Sigmoid colon (tissue), 7 donors: ENCODE data around the gene STN1. TPM values are rescaled to one million over a fixed set of nuclear protein-coding genes. Genes with fewer than 3 reads are reported as not detected.
"Not testable (repeated sequence)": the region's sequence is repeated elsewhere in the genome, so short reads cannot be mapped to it uniquely, and the experiment has no call there.

Experiments used
- DNase-seq: peaks from one replicate; pipeline ENCODE4 v3.0.0-alpha.2; 2019
- H3K27ac ChIP-seq, 4 donors: fragments of 200-600 bp; sonication (generic); one replicate each; pipeline ENCODE4 v1.5.1; 2016 to 2019; ENCODE audit warnings: mild to moderate bottlenecking in 1 of 4
- H3K27me3 ChIP-seq, 3 donors: fragments of 200-600 bp; sonication (generic); one replicate each; pipeline ENCODE4 v1.5.1; 2019; ENCODE audit warnings: mild to moderate bottlenecking in 1 of 3
- H3K36me3 ChIP-seq, 4 donors: fragments of 200-600 bp; sonication (generic); one replicate each; pipeline ENCODE4 v1.5.1; 2016 to 2019
- H3K4me1 ChIP-seq, 4 donors: fragments of 200-600 bp; sonication (generic); one replicate each; pipeline ENCODE4 v1.5.1; 2017 to 2019
- H3K4me3 ChIP-seq, 4 donors: fragments of 200-600 bp; sonication (generic); one replicate each; pipeline ENCODE4 v1.5.1; 2017 to 2019; ENCODE audit warnings: mild to moderate bottlenecking in 2 of 4, moderate library complexity in 1 of 4
- H3K9me3 ChIP-seq, 4 donors: fragments of 200-600 bp in 3 of 4; sonication (generic) in 3 of 4; one replicate each; pipeline versions ENCODE4 v1.5.1 to v1.6.1; 2013 to 2019
- EP300 ChIP-seq, 4 donors: sonication (generic); formaldehyde crosslinking; IDR thresholded peaks; one replicate each; pipeline ENCODE4 v1.6.1; 2017; ENCODE audit warnings: antibody characterized with exemption in 4 of 4
- POLR2A ChIP-seq, 2 donors: fragments of 450-650 bp; IDR thresholded peaks; one replicate each; pipeline ENCODE4 v1.6.1; 2016; ENCODE audit warnings: antibody characterized with exemption in 2 of 2, mild to moderate bottlenecking in 2 of 2, moderate library complexity in 2 of 2
- POLR2AphosphoS5 ChIP-seq, 4 donors: sonication (generic); formaldehyde crosslinking; IDR thresholded peaks; one replicate each; pipeline ENCODE4 v1.6.1; 2017; ENCODE audit warnings: antibody characterized with exemption in 4 of 4
- WGBS, 2 donors: extraction: QIAGEN DNeasy Blood & Tissue Kit; methylation state at CpG; one replicate each; pipeline ENCODE4 v1.1.7; 2013; 5-methylcytosine and 5-hydroxymethylcytosine counted together
- intact Hi-C: fragments of 100-400 bp; cut with DNase I; formaldehyde crosslinking; loops from one replicate; pipeline ENCODE4 v1.15.1; 2023
- polyA plus RNA-seq, 3 donors: library from polyadenylated mRNA; stranded (reverse); fragments of 200-250 nt; gene quantifications; one replicate each; pipeline ENCODE4 v1.2.3, GENCODE V29; 2013
- total RNA-seq, 4 donors: library from RNA; depleted of rRNA; stranded (reverse); fragments of >200 nt; gene quantifications; one replicate each; pipeline ENCODE4 v1.1.0, GENCODE V29; 2016
- TF ChIP-seq, protein P1 (sequence below), 4 experiments: fragments of 450-650 bp in 3 of 4; fragments of 200-600 bp in 1 of 4; IDR thresholded peaks; one replicate each; pipeline ENCODE4 v1.5.1; 2016 to 2019; ENCODE audit warnings: antibody characterized with exemption in 4 of 4, mild to moderate bottlenecking in 3 of 4, moderate library complexity in 2 of 4
- donor health status: healthy with polysubstance abuse.
- donor health status: Bipolar disorder and iron deficiency.
- donor health status: healthy.

STN1 gene
- total and polyA plus RNA-seq, 7 donors: 16.0 to 27.7 (median 22.4) TPM

DNA sequence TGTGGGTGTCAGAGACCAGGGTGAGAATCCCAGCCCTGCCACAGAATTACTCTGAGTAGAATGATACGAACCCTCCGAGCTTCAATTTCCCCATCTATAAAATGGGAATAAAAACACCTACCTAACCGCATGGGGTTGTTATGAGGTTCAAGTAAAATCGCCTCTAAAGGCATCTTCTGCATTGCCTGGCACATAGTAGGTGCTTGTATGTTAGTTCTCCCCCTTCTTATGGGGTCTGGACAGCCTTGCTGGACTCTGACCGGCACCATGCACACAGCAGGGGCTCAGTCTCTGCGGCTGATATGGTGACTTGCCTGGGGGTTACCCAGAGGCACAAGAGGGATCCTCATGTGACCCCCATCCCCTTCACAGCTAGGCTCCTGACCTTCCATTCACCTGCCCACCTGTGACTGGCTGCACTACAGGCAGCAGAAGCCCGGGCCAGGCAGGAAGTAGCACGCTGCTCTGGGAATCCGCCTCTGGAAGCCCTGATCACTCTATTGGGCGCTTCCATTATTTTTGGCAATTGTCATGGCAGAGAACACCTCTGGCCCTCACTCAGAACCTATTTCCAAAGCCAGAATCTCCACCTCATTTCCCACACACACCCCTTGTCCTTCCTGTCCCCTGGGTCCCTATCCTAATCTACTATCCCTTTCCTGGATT is 68.6 kb downstream of the STN1 start:
- TF ChIP-seq POLR2AphosphoS5 (IDR thresholded peaks at IDR 0.05) (no peak), EP300 (IDR thresholded peaks at IDR 0.05) (no peak), POLR2A (IDR thresholded peaks at IDR 0.05) (no peak)
- TF ChIP-seq, protein P1, sequence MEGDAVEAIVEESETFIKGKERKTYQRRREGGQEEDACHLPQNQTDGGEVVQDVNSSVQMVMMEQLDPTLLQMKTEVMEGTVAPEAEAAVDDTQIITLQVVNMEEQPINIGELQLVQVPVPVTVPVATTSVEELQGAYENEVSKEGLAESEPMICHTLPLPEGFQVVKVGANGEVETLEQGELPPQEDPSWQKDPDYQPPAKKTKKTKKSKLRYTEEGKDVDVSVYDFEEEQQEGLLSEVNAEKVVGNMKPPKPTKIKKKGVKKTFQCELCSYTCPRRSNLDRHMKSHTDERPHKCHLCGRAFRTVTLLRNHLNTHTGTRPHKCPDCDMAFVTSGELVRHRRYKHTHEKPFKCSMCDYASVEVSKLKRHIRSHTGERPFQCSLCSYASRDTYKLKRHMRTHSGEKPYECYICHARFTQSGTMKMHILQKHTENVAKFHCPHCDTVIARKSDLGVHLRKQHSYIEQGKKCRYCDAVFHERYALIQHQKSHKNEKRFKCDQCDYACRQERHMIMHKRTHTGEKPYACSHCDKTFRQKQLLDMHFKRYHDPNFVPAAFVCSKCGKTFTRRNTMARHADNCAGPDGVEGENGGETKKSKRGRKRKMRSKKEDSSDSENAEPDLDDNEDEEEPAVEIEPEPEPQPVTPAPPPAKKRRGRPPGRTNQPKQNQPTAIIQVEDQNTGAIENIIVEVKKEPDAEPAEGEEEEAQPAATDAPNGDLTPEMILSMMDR (IDR thresholded peaks at IDR 0.05): no peak
- peaks cover 0 to 60% (median 47%) of the 10 kb centered on the region in 4 donors for H3K4me1 ChIP-seq
- whole genome bisulfite sequencing, 2 donors: 80 to 90% methylated on average over 10 of the region's 10 CpGs

GRCh38 chr10:103847909-103848468 is 70.0 kb downstream of the STN1 start:
- intact Hi-C loops: no loop called here
- no peak for TF ChIP-seq POLR2A (IDR thresholded peaks at IDR 0.05)
- TF ChIP-seq EP300 (IDR thresholded peaks at IDR 0.05): no peak
- TF ChIP-seq, protein P1 (IDR thresholded peaks at IDR 0.05): no peak
- TF ChIP-seq POLR2AphosphoS5 (IDR thresholded peaks at IDR 0.05): no peak
- Histone ChIP-seq H3K27me3 (no peaks in the 10 kb centered on the region), H3K36me3 (no peaks in the 10 kb centered on the region), H3K4me3 (no peak overlapping the region), H3K27ac (peak overlapping the region in 1 of 4 donors; percentile 5), H3K9me3 (no peaks in the 10 kb centered on the region), H3K4me1 (peaks cover 0 to 60% (median 54%) of the 10 kb centered on the region in 4 donors)
- 66 to 76% methylated on average over 8 of the region's 8 CpGs for WGBS, 2 donors
- DNase-seq: peak; percentile 36

More for the DNA sequence above, 68.6 kb downstream of the STN1 start:
- Histone ChIP-seq H3K9me3 (no peaks in the 10 kb centered on the region), H3K27ac (peak overlapping the region; percentile 73 to 85 (median 78)), H3K27me3 (no peaks in the 10 kb centered on the region), H3K4me3 (no peak overlapping the region), H3K36me3 (no peaks in the 10 kb centered on the region)
- intact Hi-C loops: no loop called here
- peak; percentile 64 for DNase-seq

DNA sequence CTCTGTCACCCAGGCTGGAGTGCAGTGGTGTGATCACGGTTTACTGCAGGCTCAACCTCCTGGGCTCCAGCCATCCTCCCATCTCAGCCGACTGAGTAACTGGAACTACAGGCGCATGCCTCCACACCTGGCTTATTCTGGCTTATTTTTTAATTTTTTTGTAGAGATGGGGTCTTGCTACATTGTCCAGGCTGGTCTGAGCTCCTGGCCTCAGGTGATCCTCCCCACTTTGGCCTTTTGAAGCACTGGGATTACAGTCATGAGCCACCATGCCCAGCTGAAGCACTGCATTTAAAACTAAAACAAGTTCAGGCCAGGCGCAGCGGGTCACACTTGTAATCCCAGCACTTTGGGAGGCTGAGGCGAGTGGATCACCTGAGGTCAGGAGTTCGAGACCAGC is 70.6 kb downstream of the STN1 start:
- Histone ChIP-seq H3K4me1 (peaks cover 0 to 53% (median 49%) of the 10 kb centered on the region in 4 donors), H3K9me3 (no peaks in the 10 kb centered on the region), H3K36me3 (no peaks in the 10 kb centered on the region), H3K27me3 (no peaks in the 10 kb centered on the region), H3K4me3 (no peak overlapping the region), H3K27ac (no peak overlapping the region)
- WGBS, 2 donors: 82 to 91% methylated on average over 7 of the region's 7 CpGs
- peak; percentile 26 for DNase-seq
- no peak for TF ChIP-seq EP300 (IDR thresholded peaks at IDR 0.05)
- no peak for TF ChIP-seq POLR2A (IDR thresholded peaks at IDR 0.05)
- TF ChIP-seq, protein P1 (IDR thresholded peaks at IDR 0.05): no peak
- no peak for TF ChIP-seq POLR2AphosphoS5 (IDR thresholded peaks at IDR 0.05)
- intact Hi-C loops: no loop called here

DNA sequence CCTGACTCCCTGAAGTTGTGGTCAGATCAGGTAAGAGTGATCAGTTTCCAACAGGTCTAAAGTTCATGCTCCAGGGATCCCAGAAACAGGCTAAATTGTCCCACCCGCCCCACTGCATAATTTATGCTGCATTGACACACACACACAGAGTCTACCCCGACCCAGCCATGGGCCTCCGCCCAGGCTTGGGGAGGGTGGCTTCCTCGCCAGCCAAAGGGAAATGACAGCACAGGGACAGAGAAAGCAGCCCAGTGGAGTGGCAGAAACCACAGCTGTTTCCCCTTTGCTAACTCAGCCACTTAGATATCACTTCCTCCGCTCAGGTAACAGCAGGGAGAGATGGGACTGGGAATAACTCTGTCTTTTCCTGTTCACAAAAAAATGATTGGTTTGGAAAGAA is 72.0 kb downstream of the STN1 start:
- intact Hi-C loops: no loop called here
- Histone ChIP-seq H3K27me3 (no peaks in the 10 kb centered on the region), H3K4me1 (peaks cover 0 to 40% (median 35%) of the 10 kb centered on the region in 4 donors), H3K36me3 (no peaks in the 10 kb centered on the region), H3K4me3 (no peak overlapping the region), H3K27ac (no peak overlapping the region), H3K9me3 (no peaks in the 10 kb centered on the region)
- DNase-seq: peak; percentile 65
- TF ChIP-seq, protein P1 (IDR thresholded peaks at IDR 0.05): no peak
- TF ChIP-seq POLR2AphosphoS5 (IDR thresholded peaks at IDR 0.05) (no peak), EP300 (IDR thresholded peaks at IDR 0.05) (no peak), POLR2A (IDR thresholded peaks at IDR 0.05) (no peak)
- 20 to 26% methylated on average over 5 of the region's 5 CpGs for WGBS, 2 donors

GRCh38 chr10:103845346-103845745 is 72.6 kb downstream of the STN1 start:
- H3K27me3 ChIP-seq, H3K36me3 ChIP-seq, H3K9me3 ChIP-seq, H3K4me3 ChIP-seq, H3K27ac ChIP-seq, intact Hi-C loops: not testable (repeated sequence)
- peak; percentile 7 for DNase-seq
- WGBS, 2 donors: 68 to 74% methylated on average over 3 of the region's 3 CpGs
- peaks cover 0 to 33% (median 29%) of the 10 kb centered on the region in 4 donors for H3K4me1 ChIP-seq
